ENCODE results near the gene MOV10L1. TPM values are rescaled to one million over a fixed set of nuclear protein-coding genes. Genes with fewer than 3 reads are reported as not detected.
A peak's percentile ranks its signal among the peaks of the same experiment; 100 is the strongest.
"Not testable (repeated sequence)": the region's sequence is repeated elsewhere in the genome, so short reads cannot be mapped to it uniquely, and the experiment has no call there.

The MOV10L1 gene
- total and polyA plus RNA-seq, 9 of the 15 experiments (the other 6 are each of a cell fraction or from before 2014, with no cell fraction given): 0.06 to 0.43 (median 0.15) TPM

- TF ChIP-seq ZNF274 (IDR thresholded peaks at IDR 0.05; ENCODE audit: borderline replicate concordance, low read depth, low read length) (no peak), ZNF408 (CRISPR knock-in tag; IDR thresholded peaks at IDR 0.05; ENCODE audit: low read depth) (no peak), KDM4B (IDR thresholded peaks at IDR 0.05; ENCODE audit: borderline replicate concordance in 2 of 2, low read depth in 1 of 2) (no peak), ELF2 (CRISPR knock-in tag; IDR thresholded peaks at IDR 0.05) (no peak), MAZ (CRISPR knock-in tag; conservative IDR thresholded peaks at IDR 0.05 in 1 of 2, IDR thresholded peaks at IDR 0.05 in 1 of 2) (no peak), PBX2 (CRISPR knock-in tag; IDR thresholded peaks at IDR 0.05; ENCODE audit: low read depth) (no peak), PBX2 (tag; conservative IDR thresholded peaks at IDR 0.05; ENCODE audit: low read depth) (peak; percentile 82), JUND (IDR thresholded peaks at IDR 0.05; ENCODE audit: borderline replicate concordance, low read depth, low read length) (peak; percentile 35; the same call in 1 of the 2 replicates), JUND (tag; IDR thresholded peaks at IDR 0.05; ENCODE audit: borderline replicate concordance, low read depth, low read length) (no peak), HDAC2 (IDR thresholded peaks at IDR 0.05) (no peak), ZNF507 (tag; conservative IDR thresholded peaks at IDR 0.05) (no peak), ZBTB7A (IDR thresholded peaks at IDR 0.05; ENCODE audit: borderline replicate concordance, control insufficient read depth, low read depth, low read length) (no peak)
Observed at GRCh38 chr22:50146439-50147238, 56.8 kb downstream of the MOV10L1 start (continued).

GRCh38 chr22:50147258-50148165, 57.7 kb downstream of the MOV10L1 start:
- H3K79me2 ChIP-seq (ENCODE audit: control insufficient read depth, insufficient read depth, low read length); POLR2A ChIA-PET; H3K9me1 ChIP-seq (ENCODE audit: control insufficient read depth, insufficient read depth, low read length); H3K36me3 ChIP-seq (ENCODE audit: control insufficient read depth, insufficient read depth, low read length); DNase-seq (ENCODE audit: extremely low read depth in 1 of 4, low spot score in 3 of 4); H4K20me1 ChIP-seq (replicated peaks; ENCODE audit: control insufficient read depth, insufficient read depth, low read length); BruUV-seq (replicated peaks); H2AFZ ChIP-seq (ENCODE audit: low read depth, low read length); in situ Hi-C loops (cut with MboI); H3K27ac ChIP-seq (ENCODE audit: extremely low read depth, low read depth, low read length); H3K4me2 ChIP-seq (ENCODE audit: insufficient read depth, low read length); H3K9ac ChIP-seq (ENCODE audit: insufficient read depth in 1 of 2, low read depth in 2 of 2, low read length in 2 of 2); ATAC-seq; FAIRE-seq; H3K4me3 ChIP-seq; H3K9me3 ChIP-seq (replicated peaks; ENCODE audit: control insufficient read depth, insufficient read depth, low read depth, low read length): not testable (repeated sequence)
- intact Hi-C loops (cut with micrococcal nuclease): loop anchor here (5.0 to 10.0 kb wide), 2 partner anchors 197 to 545 kb away; partner anchors contain the start of gene PPP6R2
- peaks cover 5 to 53% of the 10 kb centered on the region in 2 experiments; a peak in 4 of 5 replicates for H3K4me1 ChIP-seq (replicated peaks in 1 of 2; ENCODE audit: control insufficient read depth in 2 of 2, insufficient read depth in 2 of 2, low read length in 2 of 2)
- WGBS (ENCODE audit: insufficient coverage, low coverage, missing lambda C conversion rate): 49% methylated on average over 9 of the region's 26 CpGs
- CTCF ChIA-PET (ENCODE audit: low intra/inter-chr PET ratio): interaction anchor here (0.5 to 1.7 kb wide), 3 partner anchors 62 to 467 kb away, joined by 3 to 10 read pairs (median 5); no protein-coding TSS in a partner anchor
- peaks cover 0 to 23% of the 10 kb centered on the region in 2 experiments; a peak in 3 of 5 replicates for H3K27me3 ChIP-seq (ENCODE audit: control insufficient read depth in 2 of 2, insufficient read depth in 2 of 2, low read length in 2 of 2)

Data from K562 (cell line).